Transverse colon (tissue), 4 donors: ENCODE measurements around the gene HEG1. TPM values are rescaled to one million over a fixed set of nuclear protein-coding genes. Genes with fewer than 3 reads are reported as not detected.

Source experiments
- DNase-seq: peaks from one replicate; pipeline ENCODE4 v3.0.0-alpha.2; 2019
- H3K27ac ChIP-seq, 4 donors: fragments of 200-600 bp; sonication (generic); 2 replicates each; pipeline ENCODE4 v1.5.1; 2016 to 2018; ENCODE audit warnings: inconsistent platforms in 4 of 4
- H3K27me3 ChIP-seq: fragments of 200-600 bp; sonication (generic); 2 replicates; pipeline ENCODE4 v1.5.1; 2017; ENCODE audit warnings: inconsistent platforms
- H3K36me3 ChIP-seq, 4 donors: fragments of 200-600 bp; sonication (generic); 2 replicates each; pipeline ENCODE4 v1.5.1; 2017 to 2019; ENCODE audit warnings: inconsistent platforms in 4 of 4
- H3K4me1 ChIP-seq, 4 donors: fragments of 200-600 bp; sonication (generic); 2 replicates each; pipeline ENCODE4 v1.5.1; 2017 to 2020; ENCODE audit warnings: inconsistent platforms in 4 of 4
- H3K4me3 ChIP-seq, 4 donors: fragments of 200-600 bp; sonication (generic); 1 replicate in 1 of 4; 2 replicates in 3 of 4; pipeline versions ENCODE4 v1.5.1 to v1.6.1; 2017 to 2019; ENCODE audit warnings: inconsistent platforms in 4 of 4
- H3K9me3 ChIP-seq, 2 donors: fragments of 200-600 bp; sonication (generic); 2 replicates each; pipeline ENCODE4 v1.5.1; 2017 to 2019; ENCODE audit warnings: inconsistent platforms in 2 of 2
- CTCF ChIP-seq, 5 experiments: fragments of 200-600 bp in 3 of 5; fragments of 450-650 bp in 2 of 5; sonication (generic) in 3 of 5; IDR thresholded peaks; 1 replicate in 2 of 5; 2 replicates in 3 of 5; pipeline ENCODE4 v1.5.1; 2016 to 2017; ENCODE audit warnings: antibody characterized with exemption in 5 of 5, inconsistent platforms in 3 of 5, mild to moderate bottlenecking in 2 of 5, moderate library complexity in 1 of 5
- EP300 ChIP-seq: sonication (generic); formaldehyde crosslinking; IDR thresholded peaks from one replicate; pipeline ENCODE4 v1.6.1; 2017; ENCODE audit warnings: antibody characterized with exemption, low read depth
- POLR2A ChIP-seq: fragments of 450-650 bp; IDR thresholded peaks from one replicate; pipeline ENCODE4 v1.6.1; 2016; ENCODE audit warnings: antibody characterized with exemption, mild to moderate bottlenecking, moderate library complexity
- POLR2AphosphoS5 ChIP-seq, 3 donors: sonication (generic); formaldehyde crosslinking; IDR thresholded peaks; one replicate each; pipeline ENCODE4 v1.6.1; 2016; ENCODE audit warnings: antibody characterized with exemption in 3 of 3
- WGBS, 2 donors: methylation state at CpG; one replicate each; pipeline ENCODE4 v1.1.5; 2018; ENCODE audit warnings: low coverage in 1 of 2; 5-methylcytosine and 5-hydroxymethylcytosine counted together
- in situ Hi-C, 4 donors: fragments of 200-750 bp; cut with MboI; loops; one replicate each; pipeline versions ENCODE4 v1.15.0 to v1.15.1; 2017; ENCODE audit warnings: low sequenced_read_pairs in 3 of 4, low pct_ligation_motif_present in 1 of 4, low pct_unique_long_range_greater_than_20kb in 1 of 4
- intact Hi-C: fragments of 100-400 bp; cut with DNase I; formaldehyde crosslinking; loops from one replicate; pipeline ENCODE4 v1.15.1; 2023; ENCODE audit warnings: low total_unique reads
- total RNA-seq, 4 donors: library from RNA; depleted of rRNA; stranded (reverse); fragments of >200 nt; gene quantifications; one replicate each; pipeline ENCODE4 v1.1.0, GENCODE V29; 2016

The HEG1 gene
- total RNA-seq, 4 donors from 2014 or later = 8.9 to 97.3 (median 10.6) TPM

- in situ Hi-C loops (loop anchor here in 1 of 4 donors (10.0 kb wide), 1 partner anchor 57 kb away; no protein-coding TSS in a partner anchor), intact Hi-C loops (no loop called here)
- TF ChIP-seq CTCF (IDR thresholded peaks at IDR 0.05) = no peak
- TF ChIP-seq EP300 = no peak
- TF ChIP-seq POLR2A = no peak
- TF ChIP-seq POLR2AphosphoS5 (IDR thresholded peaks at IDR 0.05) = no peak
- Histone ChIP-seq H3K4me3 (no peak overlapping the region), H3K27ac (no peak overlapping the region), H3K4me1 (peaks cover 18 to 32% (median 24%) of the 10 kb centered on the region in 4 donors), H3K9me3 (no peaks in the 10 kb centered on the region), H3K27me3 (no peaks in the 10 kb centered on the region), H3K36me3 (no peaks in the 10 kb centered on the region)
- DNase-seq = no peak
- 76% methylated on average over 5 of the region's 5 CpGs; no CpG with 5 or more reads in 1 of the 2 donors for WGBS, 2 donors
These were observed 74.3 kb downstream of the HEG1 start for GRCh38 chr3:124981472-124981871.

- DNase-seq = no peak
- no peak overlapping the region for H3K27ac ChIP-seq
- H3K4me3 ChIP-seq = no peak overlapping the region
- WGBS, 2 donors = 94 to 96% methylated on average over 7 of the region's 7 CpGs
- peaks cover 4 to 29% (median 11%) of the 10 kb centered on the region in 4 donors for H3K4me1 ChIP-seq
- no peaks in the 10 kb centered on the region for H3K27me3 ChIP-seq
- no peak for TF ChIP-seq POLR2AphosphoS5 (IDR thresholded peaks at IDR 0.05)
- TF ChIP-seq POLR2A = no peak
- TF ChIP-seq CTCF (IDR thresholded peaks at IDR 0.05) = no peak
- TF ChIP-seq EP300 = no peak
- intact Hi-C loops = no loop called here
- in situ Hi-C loops = no loop called here
- no peaks in the 10 kb centered on the region for H3K36me3 ChIP-seq
- H3K9me3 ChIP-seq = no peaks in the 10 kb centered on the region
These were observed 77.2 kb downstream of the HEG1 start for GRCh38 chr3:124978627-124979026.

DNA sequence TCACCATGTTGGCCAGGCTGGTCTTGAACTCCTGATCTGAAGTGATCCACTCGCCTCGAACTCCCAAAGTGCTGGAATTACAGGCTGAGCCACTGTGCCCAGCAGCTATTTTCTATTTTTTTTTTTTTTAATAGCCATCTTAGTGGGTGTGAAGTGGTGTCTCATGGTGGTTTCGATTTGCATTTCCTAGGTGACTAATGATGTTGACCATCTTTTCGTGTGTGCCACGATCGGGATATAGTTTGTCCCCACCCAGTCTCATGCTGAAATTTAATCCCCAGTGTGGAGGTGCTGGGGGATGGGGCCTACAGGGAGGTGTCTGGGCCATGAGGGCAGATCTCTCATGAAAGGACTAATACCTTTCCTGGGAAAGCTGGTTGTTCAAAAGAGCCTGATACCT lies 79.4 kb downstream of the HEG1 start:
- Histone ChIP-seq H3K27me3 (no peaks in the 10 kb centered on the region), H3K36me3 (no peaks in the 10 kb centered on the region), H3K4me3 (no peak overlapping the region), H3K27ac (no peak overlapping the region), H3K9me3 (no peaks in the 10 kb centered on the region), H3K4me1 (peaks cover 4 to 43% (median 23%) of the 10 kb centered on the region in 4 donors)
- 86% methylated on average over 6 of the region's 6 CpGs; no CpG with 5 or more reads in 1 of the 2 donors for WGBS, 2 donors
- TF ChIP-seq POLR2AphosphoS5 (IDR thresholded peaks at IDR 0.05) (no peak), POLR2A (no peak), EP300 (no peak), CTCF (IDR thresholded peaks at IDR 0.05) (no peak)
- intact Hi-C loops = no loop called here
- in situ Hi-C loops = no loop called here
- DNase-seq = no peak

GRCh38 chr3:124974691-124975090 lies 81.1 kb downstream of the HEG1 start:
- H3K27ac ChIP-seq = peak overlapping the region; percentile 76 to 88 (median 81)
- no peak overlapping the region for H3K4me3 ChIP-seq
- H3K9me3 ChIP-seq = no peaks in the 10 kb centered on the region
- DNase-seq = peak; percentile 70
- 60 to 70% methylated on average over 1 to 2 of the region's 2 CpGs for WGBS, 2 donors
- peaks cover 4 to 57% (median 35%) of the 10 kb centered on the region in 4 donors for H3K4me1 ChIP-seq
- intact Hi-C loops (no loop called here), in situ Hi-C loops (no loop called here)
- TF ChIP-seq CTCF (IDR thresholded peaks at IDR 0.05) = no peak
- TF ChIP-seq POLR2AphosphoS5 (IDR thresholded peaks at IDR 0.05) = peak in 2 of 3 donors; percentile 53 to 64
- H3K36me3 ChIP-seq = no peaks in the 10 kb centered on the region
- no peaks in the 10 kb centered on the region for H3K27me3 ChIP-seq
